Measurements from ENCODE around the gene GNB5.

- no peak for TF ChIP-seq CTCF (IDR thresholded peaks at IDR 0.05; ENCODE audit: low read depth, low read length, poor library complexity, severe bottlenecking)
- no peak for TF ChIP-seq EZH2phosphoT487 (IDR thresholded peaks at IDR 0.05; ENCODE audit: borderline replicate concordance, low read length)
Observed at GRCh38 chr15:52233405-52233804, 42.2 kb upstream of the GNB5 start.
